ENCODE measurements around the gene CHRNB1.

CHRNB1 gene

DNA sequence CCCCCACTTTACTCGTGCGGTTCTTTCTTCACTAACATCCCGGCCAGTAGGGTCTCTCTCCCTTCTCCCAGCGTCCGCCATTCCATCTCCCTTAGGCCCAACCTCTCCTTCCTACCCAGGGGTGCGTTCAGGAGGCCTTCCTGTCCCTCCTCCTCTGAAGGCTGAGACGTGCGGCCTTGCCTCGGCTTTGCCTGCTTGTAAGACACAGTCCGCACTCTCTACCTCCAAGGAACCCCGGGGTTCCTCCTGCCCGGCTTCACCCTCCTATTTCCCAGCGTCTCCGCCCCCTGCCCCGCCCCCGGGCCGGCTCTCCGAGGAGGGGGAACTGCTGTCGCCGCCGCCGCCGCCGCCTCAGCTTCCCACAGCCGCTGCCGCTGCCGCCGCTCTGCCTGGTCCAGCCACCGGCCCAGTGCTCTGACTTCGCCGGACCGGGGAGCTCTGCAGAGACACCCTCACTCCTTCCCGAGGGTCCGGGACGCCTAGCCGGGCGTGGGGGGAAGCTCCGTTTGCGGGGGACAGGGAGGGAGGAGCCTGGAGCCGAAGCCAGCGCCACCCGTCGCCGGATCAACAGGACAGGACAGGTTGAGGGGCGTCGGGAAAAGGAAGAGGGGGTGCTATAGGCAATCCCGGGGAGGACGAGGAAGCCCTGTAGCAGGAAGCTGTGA is 6.8 kb upstream of the CHRNB1 start:
- in situ Hi-C loops (cut with MboI; ENCODE audit: low sequenced_read_pairs): no loop called here

DNA sequence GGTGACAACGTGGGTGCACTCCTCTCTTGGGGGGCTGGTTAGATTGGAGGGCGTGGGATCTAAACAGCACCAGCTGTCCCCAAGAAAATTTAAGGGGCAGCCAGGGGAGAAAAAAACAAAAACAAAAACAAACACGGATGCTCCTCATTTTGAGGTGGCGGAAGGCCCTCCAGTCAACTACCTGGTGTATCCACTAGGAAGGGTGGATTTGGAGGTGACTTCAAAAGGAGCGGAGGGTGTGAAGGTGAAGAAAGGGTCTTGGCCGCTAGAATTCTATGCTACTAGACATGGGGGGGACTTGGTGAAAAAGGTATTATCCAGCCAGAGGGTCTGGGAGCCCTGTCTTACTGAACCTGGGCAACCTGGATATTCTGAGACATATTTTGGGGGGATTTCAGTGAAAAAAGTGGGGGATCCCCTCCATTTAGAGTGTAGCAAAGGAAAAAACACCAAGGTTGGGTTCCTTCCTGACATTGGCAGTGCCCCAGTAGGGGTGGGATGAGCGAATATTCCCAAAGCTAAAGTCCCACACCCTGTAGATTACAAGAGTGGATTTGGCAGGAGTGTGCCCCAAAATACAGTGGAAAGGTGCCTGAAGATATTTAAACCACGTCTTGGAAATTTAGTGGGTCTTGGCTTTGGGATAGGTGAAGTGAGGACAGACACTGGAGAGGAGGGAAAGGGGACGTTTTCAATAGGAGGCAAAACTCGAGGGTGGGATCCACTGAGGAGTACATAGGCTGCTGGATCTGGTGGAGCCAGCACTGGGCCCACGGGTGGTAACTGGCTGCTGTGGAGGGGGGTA is 6.0 kb upstream of the CHRNB1 start:
- in situ Hi-C loops (cut with MboI; ENCODE audit: low sequenced_read_pairs): no loop called here

DNA sequence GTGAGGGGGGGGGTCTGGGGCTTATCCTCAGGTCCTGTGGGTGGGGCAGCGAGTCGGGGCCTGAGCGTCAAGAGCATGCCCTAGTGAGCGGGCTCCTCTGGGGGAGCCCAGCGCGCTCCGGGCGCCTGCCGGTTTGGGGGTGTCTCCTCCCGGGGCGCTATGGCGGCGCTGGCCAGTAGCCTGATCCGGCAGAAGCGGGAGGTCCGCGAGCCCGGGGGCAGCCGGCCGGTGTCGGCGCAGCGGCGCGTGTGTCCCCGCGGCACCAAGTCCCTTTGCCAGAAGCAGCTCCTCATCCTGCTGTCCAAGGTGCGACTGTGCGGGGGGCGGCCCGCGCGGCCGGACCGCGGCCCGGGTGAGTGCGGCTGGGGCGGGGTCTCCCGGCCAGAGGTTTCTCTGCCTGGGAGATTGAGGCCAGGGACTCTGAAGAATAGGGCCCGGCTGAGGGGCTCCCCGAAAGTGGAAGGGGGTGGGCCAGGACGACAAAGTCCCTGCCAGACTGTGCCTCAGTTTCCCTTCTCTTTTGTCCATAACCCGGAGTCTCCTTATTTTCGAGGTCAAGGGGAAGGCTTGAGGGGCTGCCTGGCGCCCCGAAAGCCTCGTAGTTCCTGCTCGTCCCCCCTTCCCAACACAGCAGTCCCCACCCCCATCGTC is 5.3 kb upstream of the CHRNB1 start, which contains the start of gene FGF11:
FGF11 (plus strand) TSS at position 51 of the 651 bp plus-strand sequence; CDS start at position 160, 109 bp downstream.
- in situ Hi-C loops (cut with MboI; ENCODE audit: low sequenced_read_pairs): no loop called here

DNA sequence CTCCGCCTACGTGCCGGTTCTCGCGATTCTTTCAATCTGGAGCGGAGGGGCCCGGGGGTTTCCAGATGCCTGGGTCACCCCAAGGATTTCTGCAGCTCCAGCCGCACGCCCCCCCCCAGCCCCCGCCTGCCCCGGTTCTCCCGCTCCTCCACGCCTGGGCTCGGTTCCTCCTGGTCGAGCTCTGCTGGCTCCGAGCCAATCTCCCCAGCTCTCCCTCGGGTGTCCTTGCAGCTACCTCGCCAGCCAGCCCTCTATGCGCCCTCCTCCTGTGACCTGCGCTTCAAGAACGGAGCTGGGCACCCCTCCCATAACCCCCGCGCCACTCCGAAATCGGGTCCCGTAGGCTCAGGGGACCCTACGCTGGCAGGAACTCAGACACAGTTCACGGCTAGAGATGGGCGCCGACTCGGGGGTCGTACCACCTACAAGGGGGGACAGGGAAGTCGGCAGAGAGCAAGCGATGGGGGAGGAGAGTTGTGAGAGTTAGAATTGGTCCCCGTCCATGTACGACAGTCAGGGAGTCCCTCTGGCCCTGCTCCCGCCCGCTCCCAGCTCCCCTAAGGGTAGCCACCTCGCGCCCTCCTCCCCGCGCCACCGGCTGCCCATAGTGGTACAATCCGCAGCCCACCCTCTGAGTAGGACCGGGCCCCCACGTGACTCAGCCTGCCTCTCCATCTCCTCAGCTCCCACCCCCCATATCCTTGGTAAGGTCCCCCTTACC is 4.6 kb upstream of the CHRNB1 start:
- in situ Hi-C loops (cut with MboI; ENCODE audit: low sequenced_read_pairs): no loop called here

DNA sequence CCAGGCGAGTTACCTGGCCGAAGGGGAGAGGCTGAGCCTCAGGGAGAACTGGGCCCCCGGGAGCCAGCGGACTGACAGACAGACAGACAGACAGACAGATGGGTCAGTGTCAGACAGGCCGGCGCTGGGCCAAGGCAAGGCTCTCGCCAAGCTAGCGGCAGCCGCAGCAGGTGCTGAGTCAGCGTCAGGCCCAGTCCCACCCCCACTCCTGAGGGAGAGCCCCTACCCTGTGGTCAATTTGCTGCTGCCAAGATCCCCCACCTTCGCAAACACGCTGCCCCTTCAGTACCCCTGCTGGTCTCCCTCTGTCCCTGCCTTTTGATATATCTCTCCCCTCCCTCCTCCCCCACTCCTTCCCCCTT is 4.0 kb upstream of the CHRNB1 start:
- in situ Hi-C loops (cut with MboI; ENCODE audit: low sequenced_read_pairs): no loop called here

DNA sequence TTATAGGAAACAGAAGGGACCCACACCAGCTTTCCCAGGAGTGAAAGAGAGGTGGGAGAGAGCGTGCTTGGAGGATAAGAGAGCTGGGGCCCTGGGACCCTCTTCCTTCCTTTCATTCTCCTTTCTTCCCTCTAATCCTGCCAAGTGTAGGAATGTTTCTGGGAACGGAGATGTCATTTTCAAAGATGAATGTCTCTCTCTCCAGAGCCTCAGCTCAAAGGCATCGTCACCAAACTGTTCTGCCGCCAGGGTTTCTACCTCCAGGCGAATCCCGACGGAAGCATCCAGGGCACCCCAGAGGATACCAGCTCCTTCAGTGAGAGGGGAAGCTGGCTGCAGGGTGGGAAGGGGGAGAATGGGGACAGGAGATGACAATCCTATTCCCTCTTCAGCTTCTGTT is 3.6 kb upstream of the CHRNB1 start:
- in situ Hi-C loops (cut with MboI; ENCODE audit: low sequenced_read_pairs): no loop called here

DNA sequence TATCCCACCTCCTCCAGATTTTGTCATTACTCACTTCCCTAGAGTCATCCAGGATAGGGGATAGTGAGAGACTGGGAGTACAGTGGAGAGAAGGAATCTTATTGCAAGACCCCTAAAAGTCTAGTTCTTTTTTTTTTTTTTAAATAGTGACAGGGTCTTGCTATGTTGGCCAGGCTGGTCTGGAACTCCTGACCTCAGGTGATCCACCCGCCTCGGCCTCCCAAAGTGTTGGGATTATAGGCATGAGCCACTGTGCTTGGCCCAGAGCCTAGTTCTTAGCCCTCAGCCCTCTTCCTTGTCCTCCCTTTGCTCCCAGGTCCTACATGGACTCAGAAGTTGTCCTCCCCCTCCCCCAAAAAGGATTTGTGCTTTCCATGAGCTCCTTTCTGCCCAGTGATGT is 2.7 kb upstream of the CHRNB1 start:
- in situ Hi-C loops (cut with MboI; ENCODE audit: low sequenced_read_pairs): no loop called here

DNA sequence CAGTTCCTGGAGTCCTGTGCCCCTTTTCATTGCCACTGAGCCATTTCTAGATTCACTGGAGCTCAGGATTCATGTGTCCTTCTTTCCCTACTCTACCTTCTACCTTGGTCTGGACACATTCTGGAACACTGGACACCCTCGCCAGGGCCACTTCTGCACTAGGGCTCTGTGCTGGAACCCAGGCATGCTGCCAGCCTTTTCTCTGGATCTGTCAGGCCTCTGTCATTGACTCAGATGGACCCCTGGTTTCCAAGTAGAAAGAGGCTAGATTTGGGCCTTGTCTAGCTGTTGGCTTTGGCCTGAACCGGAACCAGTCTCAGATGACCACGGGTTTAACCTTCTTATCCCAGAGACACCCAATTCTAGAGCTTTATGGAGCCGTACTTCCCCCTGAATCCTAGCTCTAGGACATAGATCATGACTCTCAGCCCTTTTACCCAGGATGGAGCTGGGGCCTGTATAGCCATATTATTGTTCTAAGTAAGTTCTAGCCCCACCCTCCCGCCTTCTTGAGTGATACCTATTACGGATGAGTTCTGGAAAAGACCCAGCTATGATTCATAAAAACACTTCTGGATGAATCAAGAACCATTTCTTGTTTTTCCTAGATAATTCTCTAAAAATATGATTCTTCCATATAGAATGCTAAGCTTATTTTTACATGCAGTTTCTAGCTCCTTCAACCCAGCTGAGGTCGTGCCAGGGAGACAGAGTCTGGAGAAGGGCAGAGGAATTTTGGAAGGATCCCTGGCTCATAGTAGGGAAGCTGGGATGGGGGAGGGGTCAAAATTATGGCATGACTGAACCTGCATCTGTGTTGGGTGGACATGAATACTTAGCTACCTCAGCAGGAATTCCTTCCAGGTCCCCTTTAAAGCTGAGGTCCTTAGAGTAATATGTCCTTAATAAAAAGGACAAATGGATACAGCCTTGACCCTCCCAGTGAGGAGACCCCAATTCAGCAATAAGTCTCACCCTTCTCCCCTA is 1.1 kb upstream of the CHRNB1 start:
- in situ Hi-C loops (cut with MboI; ENCODE audit: low sequenced_read_pairs): no loop called here

DNA sequence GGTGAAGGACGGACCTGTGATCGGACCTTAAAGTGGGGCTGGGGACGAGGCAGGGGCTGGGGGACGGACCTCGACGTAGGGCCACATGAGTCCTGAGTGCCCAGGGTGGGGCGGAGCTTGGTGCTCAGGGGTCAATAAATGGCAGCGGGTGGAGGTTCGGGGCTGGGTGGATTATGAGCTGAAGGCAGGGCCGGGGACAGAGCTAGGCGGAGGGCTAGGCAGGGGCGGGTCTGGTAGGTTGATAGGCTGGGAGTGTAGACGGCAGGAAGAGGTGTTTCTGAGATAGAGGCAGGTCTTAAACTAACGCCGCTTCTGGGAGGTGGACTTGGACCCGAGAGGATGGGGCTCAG is 733 bp downstream of the CHRNB1 start:
- in situ Hi-C loops (cut with MboI; ENCODE audit: low sequenced_read_pairs): no loop called here

DNA sequence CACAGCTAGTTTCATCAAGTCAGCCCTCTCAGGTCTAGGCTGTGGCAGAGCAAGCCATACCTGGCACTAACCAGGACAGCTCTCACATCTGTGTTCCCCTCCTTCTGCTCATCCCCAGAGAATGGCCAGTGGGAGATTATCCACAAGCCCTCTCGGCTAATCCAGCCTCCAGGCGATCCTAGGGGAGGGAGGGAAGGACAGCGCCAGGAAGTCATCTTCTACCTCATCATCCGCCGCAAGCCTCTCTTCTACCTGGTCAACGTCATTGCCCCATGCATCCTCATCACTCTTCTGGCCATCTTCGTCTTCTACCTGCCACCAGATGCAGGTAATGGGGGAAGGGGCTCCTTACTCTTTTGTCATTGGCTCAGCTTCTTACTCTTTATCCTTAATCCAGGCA is 3.6 kb downstream of the CHRNB1 start:
- in situ Hi-C loops (cut with MboI; ENCODE audit: low sequenced_read_pairs): no loop called here

DNA sequence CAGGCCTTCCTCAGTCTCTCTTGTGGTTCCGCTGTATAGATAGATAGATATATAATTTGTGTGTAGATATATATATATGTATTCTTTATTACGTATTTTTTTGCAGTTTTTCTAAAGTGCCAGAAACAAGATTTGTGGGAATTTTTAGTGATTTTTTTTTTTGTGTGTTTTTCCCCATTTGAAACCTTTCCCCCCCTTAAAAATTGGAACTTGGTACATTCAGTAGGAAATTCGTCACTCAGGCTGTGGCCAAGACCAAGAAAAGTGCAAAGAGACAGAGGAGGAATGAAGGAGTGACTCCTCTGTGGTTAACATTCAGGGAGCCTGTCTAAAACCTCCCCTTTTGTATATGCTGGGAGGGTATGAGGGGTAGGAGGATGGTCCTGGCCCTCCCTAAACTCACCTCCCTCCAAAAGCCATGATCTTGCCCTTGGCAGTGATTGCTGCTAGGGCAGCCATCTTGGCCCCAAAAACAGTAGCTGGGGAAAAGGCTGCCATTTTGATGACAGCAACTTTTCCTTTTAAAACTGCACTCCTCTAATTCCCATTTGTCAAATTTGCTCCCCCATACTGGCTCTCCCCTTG is 15.2 kb downstream of the CHRNB1 start:
- in situ Hi-C loops (cut with MboI; ENCODE audit: low sequenced_read_pairs): no loop called here

DNA sequence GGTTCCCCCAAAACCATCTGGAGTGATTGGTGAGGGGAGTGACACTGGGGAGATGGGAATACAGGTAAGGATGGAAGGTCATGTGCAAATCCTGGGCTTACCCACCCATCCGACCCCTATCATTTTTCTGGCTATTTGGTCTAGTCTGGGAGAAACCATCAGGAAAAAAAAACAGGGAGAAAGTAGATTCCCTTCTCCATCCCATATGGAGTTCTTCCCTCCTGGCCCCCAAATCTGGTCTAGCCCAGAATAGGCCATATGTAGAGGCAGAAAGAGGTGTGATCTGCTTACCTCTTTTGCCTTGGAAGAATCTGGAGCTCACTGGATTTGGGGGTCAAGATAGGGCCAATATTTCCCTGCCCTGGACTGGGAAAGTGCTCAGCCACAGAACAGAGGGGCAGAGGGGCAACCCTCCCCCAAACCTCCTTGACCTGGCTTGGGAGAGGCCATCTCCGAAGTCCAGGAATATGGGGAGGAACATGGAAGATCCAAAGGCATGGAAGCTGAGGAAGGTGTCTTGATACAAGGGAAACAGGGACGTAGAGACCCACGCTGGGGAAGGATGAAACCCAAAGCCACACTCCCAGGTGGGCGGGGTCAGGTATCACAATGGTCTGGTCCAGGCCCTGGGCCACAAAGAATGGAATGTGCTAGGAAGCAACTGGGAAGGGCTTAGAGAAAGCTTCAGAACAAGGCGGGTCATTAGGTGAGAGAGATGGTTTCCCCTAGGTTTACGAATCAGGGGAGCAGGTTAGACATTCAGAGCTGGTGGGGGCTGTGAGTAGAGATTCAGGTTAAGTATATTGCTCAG is 16.2 kb downstream of the CHRNB1 start:
- in situ Hi-C loops (cut with MboI; ENCODE audit: low sequenced_read_pairs): no loop called here

DNA sequence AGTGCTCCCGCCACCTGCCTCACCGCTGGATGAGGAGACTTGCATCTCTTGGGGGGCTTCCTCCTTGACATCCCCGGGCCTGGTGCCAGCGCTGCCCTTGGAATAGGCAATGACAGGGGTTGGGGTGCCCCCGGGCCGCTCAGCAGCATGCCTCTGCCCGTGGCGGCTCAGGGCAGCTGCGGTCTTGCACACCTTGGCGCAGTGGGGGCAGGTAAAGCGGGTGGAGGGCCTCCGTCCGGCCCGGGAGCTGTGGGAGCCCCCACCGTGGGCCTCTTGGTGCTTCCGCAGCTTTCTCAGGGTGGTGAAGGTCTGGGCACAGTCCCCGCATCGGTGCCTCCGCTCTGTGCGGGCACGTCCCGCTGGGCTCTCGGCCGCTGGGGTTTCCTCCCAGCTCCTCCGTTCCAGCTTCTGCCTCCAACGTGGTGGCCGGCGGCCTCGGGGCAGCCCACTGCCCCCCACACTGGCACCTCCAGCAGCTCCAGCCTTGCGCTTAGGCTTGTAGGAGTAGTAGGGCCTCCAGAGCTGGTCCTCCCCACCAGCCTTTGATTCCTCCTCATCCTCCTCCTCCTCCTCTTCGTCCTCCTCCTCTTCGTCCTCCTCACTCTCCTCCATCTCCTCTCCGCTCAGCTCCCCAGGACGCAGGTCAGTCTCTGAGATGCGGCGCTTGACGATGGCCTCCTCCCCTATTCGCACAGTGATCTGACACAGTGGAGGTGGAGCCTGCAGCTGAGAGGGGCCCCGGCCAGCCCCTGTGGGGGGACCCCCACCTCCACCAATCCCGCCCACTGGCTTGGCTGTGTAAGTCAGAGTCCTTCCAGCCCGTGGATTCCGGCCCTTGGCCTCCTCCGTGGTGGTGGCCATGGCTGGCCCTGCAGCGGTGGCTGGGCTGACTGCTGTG is 17.9 kb downstream of the CHRNB1 start:
- in situ Hi-C loops (cut with MboI; ENCODE audit: low sequenced_read_pairs): no loop called here

DNA sequence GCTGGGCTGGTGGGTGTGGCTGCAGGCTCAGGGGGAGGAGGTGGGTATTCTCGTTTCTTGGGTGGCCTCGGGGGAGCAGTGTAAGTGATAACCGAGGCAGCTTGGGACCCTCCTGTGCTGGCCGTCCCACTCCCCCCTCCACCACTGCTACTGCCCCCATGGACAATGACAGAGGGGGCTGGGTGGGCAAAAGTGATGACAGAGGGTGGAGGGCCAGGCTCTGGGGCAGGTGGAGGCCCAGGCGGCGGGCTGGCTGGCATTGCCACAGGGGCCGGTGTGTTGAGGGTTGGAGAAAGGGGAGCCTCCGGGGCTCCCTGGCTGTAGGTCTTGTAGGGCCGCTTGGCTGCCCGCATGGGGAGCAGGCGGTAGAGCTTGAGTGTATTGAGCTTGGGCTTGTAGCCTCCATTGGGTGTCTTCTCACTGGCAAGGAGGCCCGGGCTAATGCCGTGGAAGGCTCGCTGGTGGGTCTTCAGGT is 18.5 kb downstream of the CHRNB1 start:
- in situ Hi-C loops (cut with MboI; ENCODE audit: low sequenced_read_pairs): no loop called here

DNA sequence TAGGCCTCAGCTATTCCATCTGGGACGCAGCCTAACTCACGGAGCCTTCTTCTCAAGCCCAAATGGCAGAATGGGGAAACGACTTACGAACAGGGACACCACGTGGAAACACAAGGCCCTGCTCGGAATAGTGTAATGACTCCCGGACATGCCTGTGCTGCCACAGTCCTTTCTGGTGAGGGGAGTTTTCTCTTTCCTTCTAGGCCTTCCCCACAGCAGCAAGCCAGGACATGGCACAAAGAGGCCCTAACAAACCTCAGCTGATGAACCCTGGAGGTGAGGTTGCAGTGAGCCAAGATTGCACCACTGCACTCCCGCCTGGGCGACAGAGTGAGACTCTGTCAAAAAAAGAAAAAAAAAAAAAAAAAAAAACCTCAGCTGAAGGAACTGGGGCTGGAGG is 19.2 kb downstream of the CHRNB1 start:
- in situ Hi-C loops (cut with MboI; ENCODE audit: low sequenced_read_pairs): no loop called here

DNA sequence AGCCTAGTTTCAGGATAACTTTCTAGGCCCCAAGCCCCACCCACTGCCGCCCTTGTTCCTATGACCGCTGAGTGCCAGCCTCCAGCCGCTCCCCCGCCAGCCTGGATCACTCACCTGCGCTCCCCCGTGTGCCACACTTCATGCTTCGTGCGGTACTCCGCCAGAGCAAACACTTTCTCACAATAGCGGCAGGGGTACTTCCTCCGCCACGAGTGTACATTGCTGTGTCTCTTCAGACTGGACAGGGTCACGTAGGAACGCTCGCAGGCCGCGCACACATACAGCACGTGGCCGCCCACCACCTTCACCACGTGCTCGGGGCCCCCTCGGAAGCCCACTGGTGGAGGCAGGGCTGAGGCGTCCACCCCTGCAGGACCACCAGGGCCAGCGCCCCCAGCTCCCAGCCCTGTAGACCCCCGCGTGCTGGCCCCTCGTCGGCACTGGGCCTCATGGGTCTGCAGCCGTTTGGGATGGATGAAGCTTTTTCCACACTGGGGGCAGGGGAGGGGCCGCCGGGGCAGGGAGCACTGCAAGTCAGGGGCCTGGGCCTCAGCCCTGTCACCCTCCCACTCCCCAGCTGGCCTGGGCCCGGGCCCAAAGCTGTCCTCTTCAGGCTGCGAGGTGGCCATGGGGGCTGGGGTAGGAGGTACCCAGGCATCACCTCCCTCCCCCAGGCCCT is 20.9 kb downstream of the CHRNB1 start:
- in situ Hi-C loops (cut with MboI; ENCODE audit: low sequenced_read_pairs): no loop called here

DNA sequence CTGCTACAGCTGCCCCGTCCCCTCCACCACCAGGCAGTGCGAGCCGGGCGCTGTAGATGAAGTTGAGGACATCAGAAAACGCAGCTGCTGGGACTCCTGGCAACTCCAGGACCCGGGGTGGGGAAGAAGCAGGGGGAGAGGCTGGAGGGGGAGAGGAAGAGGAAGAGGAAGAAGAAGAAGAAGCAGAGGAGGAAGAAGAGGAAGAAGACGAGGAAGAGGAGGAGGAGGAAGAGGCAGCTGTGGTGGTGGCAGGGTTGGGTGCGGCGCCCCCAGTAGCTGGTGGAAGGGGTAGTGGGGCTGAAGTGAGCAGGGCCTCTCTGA is 21.4 kb downstream of the CHRNB1 start:
- in situ Hi-C loops (cut with MboI; ENCODE audit: low sequenced_read_pairs): no loop called here

All from HL-60/S4 treated with phorbol 12-myristate 13-acetate at 8.2 ng/mL for 4 days and 3 days (cell line).